ENCODE data around the gene ABCB11.

Gene ABCB11

GRCh38 chr2:168951871-168952270 is 79.3 kb downstream of the ABCB11 start:
- Histone ChIP-seq H3K27ac (ENCODE audit: low read length) (no peak overlapping the region), H3K9ac (ENCODE audit: low read length) (no peak overlapping the region), H3K4me1 (ENCODE audit: low read length) (peaks cover 6% of the 10 kb centered on the region), H3K4me2 (ENCODE audit: low read depth, low read length) (no peak overlapping the region), H2AFZ (ENCODE audit: low read length) (no peak overlapping the region), H3K9me3 (replicated peaks; ENCODE audit: insufficient read depth, low read length) (no peaks in the 10 kb centered on the region), H3F3A (ENCODE audit: insufficient read depth, low read length) (no peaks in the 10 kb centered on the region), H3K79me2 (ENCODE audit: low read length) (no peaks in the 10 kb centered on the region), H4K20me1 (ENCODE audit: insufficient read depth, low read length) (no peaks in the 10 kb centered on the region), H3K27me3 (replicated peaks; ENCODE audit: insufficient read depth, low read length) (no peaks in the 10 kb centered on the region), H3K4me3 (ENCODE audit: low read length) (no peak overlapping the region), H3K36me3 (replicated peaks; ENCODE audit: insufficient read depth, low read length) (no peaks in the 10 kb centered on the region), H3K9me2 (replicated peaks; ENCODE audit: insufficient read depth, low read length) (no peaks in the 10 kb centered on the region)
- DNase-seq = no peak
- TF ChIP-seq CTCF (IDR thresholded peaks at IDR 0.05; ENCODE audit: low read length) = no peak
- TF ChIP-seq EZH2phosphoT487 (IDR thresholded peaks at IDR 0.05; ENCODE audit: low read length) = no peak
- no peak for TF ChIP-seq EZH2 (optimal IDR thresholded peaks at IDR 0.05; ENCODE audit: low read depth, low read length)

GRCh38 chr2:168949324-168949723 is 81.8 kb downstream of the ABCB11 start:
- no peak overlapping the region for H2AFZ ChIP-seq (ENCODE audit: low read length)
- no peaks in the 10 kb centered on the region for H3K9me3 ChIP-seq (replicated peaks; ENCODE audit: insufficient read depth, low read length)
- no peaks in the 10 kb centered on the region for H4K20me1 ChIP-seq (ENCODE audit: insufficient read depth, low read length)
- H3K9ac ChIP-seq (ENCODE audit: low read length) = no peak overlapping the region
- TF ChIP-seq CTCF (IDR thresholded peaks at IDR 0.05; ENCODE audit: low read length) (no peak), EZH2phosphoT487 (IDR thresholded peaks at IDR 0.05; ENCODE audit: low read length) (no peak), EZH2 (optimal IDR thresholded peaks at IDR 0.05; ENCODE audit: low read depth, low read length) (no peak)
- H3K9me2 ChIP-seq (replicated peaks; ENCODE audit: insufficient read depth, low read length) = no peaks in the 10 kb centered on the region
- no peaks in the 10 kb centered on the region for H3F3A ChIP-seq (ENCODE audit: insufficient read depth, low read length)
- DNase-seq = no peak
- no peaks in the 10 kb centered on the region for H3K27me3 ChIP-seq (replicated peaks; ENCODE audit: insufficient read depth, low read length)
- no peak overlapping the region for H3K4me3 ChIP-seq (ENCODE audit: low read length)
- no peak overlapping the region for H3K4me2 ChIP-seq (ENCODE audit: low read depth, low read length)
- H3K36me3 ChIP-seq (replicated peaks; ENCODE audit: insufficient read depth, low read length) = no peaks in the 10 kb centered on the region
- no peaks in the 10 kb centered on the region for H3K79me2 ChIP-seq (ENCODE audit: low read length)
- peaks cover 6% of the 10 kb centered on the region for H3K4me1 ChIP-seq (ENCODE audit: low read length)
- H3K27ac ChIP-seq (ENCODE audit: low read length) = no peak overlapping the region

GRCh38 chr2:168948621-168949212 is 82.4 kb downstream of the ABCB11 start:
- Histone ChIP-seq H3K9me3 (replicated peaks; ENCODE audit: insufficient read depth, low read length) (no peaks in the 10 kb centered on the region), H3K4me1 (ENCODE audit: low read length) (peaks cover 6% of the 10 kb centered on the region), H3K79me2 (ENCODE audit: low read length) (no peaks in the 10 kb centered on the region), H3K27ac (ENCODE audit: low read length) (no peak overlapping the region), H3K4me3 (ENCODE audit: low read length) (no peak overlapping the region), H3K9me2 (replicated peaks; ENCODE audit: insufficient read depth, low read length) (no peaks in the 10 kb centered on the region), H3K36me3 (replicated peaks; ENCODE audit: insufficient read depth, low read length) (no peaks in the 10 kb centered on the region), H4K20me1 (ENCODE audit: insufficient read depth, low read length) (no peaks in the 10 kb centered on the region), H3F3A (ENCODE audit: insufficient read depth, low read length) (no peaks in the 10 kb centered on the region), H3K27me3 (replicated peaks; ENCODE audit: insufficient read depth, low read length) (no peaks in the 10 kb centered on the region), H2AFZ (ENCODE audit: low read length) (no peak overlapping the region; the same call in 1 of the 2 replicates), H3K9ac (ENCODE audit: low read length) (no peak overlapping the region), H3K4me2 (ENCODE audit: low read depth, low read length) (no peak overlapping the region)
- TF ChIP-seq CTCF (IDR thresholded peaks at IDR 0.05; ENCODE audit: low read length) (peak; percentile 70), EZH2phosphoT487 (IDR thresholded peaks at IDR 0.05; ENCODE audit: low read length) (no peak), EZH2 (optimal IDR thresholded peaks at IDR 0.05; ENCODE audit: low read depth, low read length) (no peak)
- DNase-seq = peak; percentile 37
